Lung (tissue), 12 donors: ENCODE measurements around the gene GRM8. TPM values are rescaled to one million over a fixed set of nuclear protein-coding genes. Genes with fewer than 3 reads are reported as not detected.

Experiments used
- ATAC-seq: fragments of 200-7000 bp; cut with Tn5 transposase; one replicate; pipeline ENCODE4 v1.9.1; 2020; ENCODE audit warnings: moderate number of reproducible peaks; ENCODE audit not compliant: insufficient read depth, low FRiP score
- DNase-seq, 3 donors: peaks; one replicate each; pipeline ENCODE4 v3.0.0-alpha.2; 2013 to 2017
- H3K27ac ChIP-seq, 2 donors: one replicate each; pipeline ENCODE4 v1.5.1; 2013; ENCODE audit warnings: mild to moderate bottlenecking in 2 of 2, moderate library complexity in 2 of 2, control low read depth in 1 of 2, inconsistent platforms in 1 of 2, low read depth in 1 of 2, low read length in 1 of 2
- H3K27me3 ChIP-seq, 3 donors: one replicate each; pipeline ENCODE4 v1.5.1; 2013; ENCODE audit warnings: low read length in 2 of 3; ENCODE audit not compliant: control insufficient read depth in 3 of 3, insufficient read depth in 3 of 3
- H3K36me3 ChIP-seq, 4 donors: one replicate each; pipeline ENCODE4 v1.5.1; 2013; ENCODE audit warnings: low read length in 4 of 4, mild to moderate bottlenecking in 1 of 4, moderate library complexity in 1 of 4; ENCODE audit not compliant: control insufficient read depth in 4 of 4, insufficient read depth in 4 of 4
- H3K4me1 ChIP-seq, 5 donors: one replicate each; pipeline ENCODE4 v1.5.1; 2013; ENCODE audit warnings: low read length in 5 of 5, mild to moderate bottlenecking in 2 of 5, moderate library complexity in 1 of 5; ENCODE audit not compliant: control insufficient read depth in 5 of 5, insufficient read depth in 5 of 5
- H3K4me3 ChIP-seq: one replicate; pipeline ENCODE4 v1.5.1; 2013; ENCODE audit warnings: mild to moderate bottlenecking, control low read depth, moderate library complexity
- H3K9ac ChIP-seq, 2 donors: one replicate each; pipeline ENCODE4 v1.5.1; 2013; ENCODE audit warnings: low read length in 2 of 2, control low read depth in 1 of 2; ENCODE audit not compliant: insufficient read depth in 1 of 2
- H3K9me3 ChIP-seq, 4 donors: one replicate each; pipeline ENCODE4 v1.5.1; 2013; ENCODE audit warnings: low read length in 3 of 4, mild to moderate bottlenecking in 1 of 4, moderate library complexity in 1 of 4; ENCODE audit not compliant: control insufficient read depth in 4 of 4, insufficient read depth in 3 of 4
- CTCF ChIP-seq: IDR thresholded peaks from 2 replicates; pipeline ENCODE4 v1.5.1; 2012; ENCODE audit warnings: mild to moderate bottlenecking; ENCODE audit errors: control extremely low read depth, extremely low read depth
- WGBS, 2 donors: extraction: QIAGEN DNeasy Blood & Tissue Kit; methylation state at CpG; one replicate each; pipeline ENCODE4 v1.1.7; 2013; 5-methylcytosine and 5-hydroxymethylcytosine counted together
- polyA plus RNA-seq, 2 donors: library from polyadenylated mRNA; stranded (reverse); fragments of 200-250 nt; gene quantifications; one replicate each; pipeline ENCODE4 v1.2.1, GENCODE V29; 2013
- total RNA-seq, 2 donors: library from RNA; depleted of rRNA in 1 of 2; stranded (reverse); fragments of >200 nt in 1 of 2; gene quantifications; one replicate each; pipeline ENCODE4 v1.2.1, GENCODE V29; 2014 to 2021
- donor health status: control.
- donor health status: control.
- donor health status: Bipolar disorder and iron deficiency.
- donor health status: healthy.
- donor health status: DM: yes; HTN: yes; CAD: no.

GRM8 gene
- total and polyA plus RNA-seq, 4 donors: 0.01 to 0.83 (median 0.24) TPM; not detected in 1

DNA sequence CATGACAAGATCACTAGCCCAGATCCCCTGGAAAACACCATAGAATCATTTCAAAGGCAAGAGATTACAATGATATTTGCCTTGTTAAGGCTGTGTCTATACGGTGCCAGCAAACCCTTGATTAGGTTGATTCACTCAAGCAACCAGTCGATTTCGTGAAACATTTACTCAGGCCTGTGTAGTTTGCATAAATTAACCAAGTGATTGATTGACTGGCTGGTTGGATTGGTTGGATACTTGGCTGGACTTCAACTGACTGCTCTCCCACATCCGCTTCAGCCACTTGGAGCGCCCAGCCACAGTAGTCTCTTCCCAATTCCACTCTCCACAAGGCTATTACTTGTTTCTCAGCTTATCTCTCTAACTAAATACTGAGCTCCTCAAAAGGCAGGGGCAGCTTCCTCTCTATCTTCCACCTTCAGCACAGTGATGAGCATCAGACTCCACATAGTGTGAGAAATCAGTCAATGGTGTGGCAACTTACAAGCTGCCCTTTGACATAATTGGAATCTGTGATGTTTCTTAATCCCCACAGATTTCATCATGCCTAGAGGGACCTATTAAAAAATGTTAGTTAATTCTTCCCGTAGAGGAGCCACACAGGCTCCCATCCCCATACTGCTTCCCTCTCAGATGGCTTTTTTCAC is 217.4 kb downstream of the GRM8 start:
- Histone ChIP-seq H3K36me3 (no peaks in the 10 kb centered on the region), H3K27me3 (no peaks in the 10 kb centered on the region), H3K9ac (no peak overlapping the region), H3K4me3 (no peak overlapping the region), H3K27ac (no peak overlapping the region), H3K4me1 (no peaks in the 10 kb centered on the region), H3K9me3 (peaks cover 0 to 1% (median 0%) of the 10 kb centered on the region in 4 donors)
- no peak for TF ChIP-seq CTCF
- DNase-seq (no peak), ATAC-seq (no peak)
- WGBS, 2 donors: 80 to 86% methylated on average over 6 of the region's 6 CpGs

DNA sequence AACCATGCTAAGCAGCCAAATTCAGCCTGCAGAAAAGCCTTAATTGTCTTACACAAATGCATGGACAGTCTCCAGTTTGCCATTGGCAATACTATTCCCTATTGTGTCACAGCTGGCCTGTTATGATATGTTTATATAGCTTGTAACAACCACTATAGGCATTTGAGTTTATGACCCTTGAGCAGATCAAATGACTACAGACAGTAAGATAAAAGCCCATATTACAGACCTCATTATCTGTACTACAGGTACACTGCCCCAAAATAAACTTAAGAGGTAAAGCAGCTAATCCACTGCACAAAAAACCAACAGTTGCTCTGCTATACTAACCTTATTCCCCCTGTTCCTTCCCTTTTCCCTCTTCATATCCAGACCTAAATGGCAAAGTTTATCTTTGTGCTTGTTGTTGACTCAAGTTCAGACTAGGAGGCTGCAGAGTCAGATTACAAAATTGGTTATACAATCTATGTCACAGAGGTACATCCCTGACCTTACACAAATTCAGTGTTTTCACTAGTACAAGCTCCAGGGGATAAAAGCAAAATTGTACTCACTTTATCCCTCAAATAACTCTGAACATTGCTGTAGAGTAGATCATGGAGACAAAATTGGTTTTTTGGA is 218.4 kb downstream of the GRM8 start:
- no peak overlapping the region for H3K27ac ChIP-seq
- H3K9ac ChIP-seq: no peak overlapping the region
- no peaks in the 10 kb centered on the region for H3K27me3 ChIP-seq
- ATAC-seq (no peak), DNase-seq (no peak)
- no peak overlapping the region for H3K4me3 ChIP-seq
- no peaks in the 10 kb centered on the region for H3K4me1 ChIP-seq
- no peak for TF ChIP-seq CTCF
- no peaks in the 10 kb centered on the region for H3K36me3 ChIP-seq
- peaks cover 0 to 6% (median 0%) of the 10 kb centered on the region in 4 donors for H3K9me3 ChIP-seq

- Histone ChIP-seq H3K27me3 (no peaks in the 10 kb centered on the region), H3K27ac (no peak overlapping the region), H3K4me1 (no peaks in the 10 kb centered on the region), H3K4me3 (no peak overlapping the region), H3K9me3 (peaks cover 0 to 5% (median 0%) of the 10 kb centered on the region in 4 donors), H3K36me3 (no peaks in the 10 kb centered on the region), H3K9ac (no peak overlapping the region)
- DNase-seq (no peak), ATAC-seq (no peak)
- 84 to 91% methylated on average over 2 of the region's 2 CpGs for WGBS, 2 donors
- no peak for TF ChIP-seq CTCF
These were observed 222.9 kb downstream of the GRM8 start for GRCh38 chr7:127029823-127030222.
